PFSK-1 (cell line): ENCODE measurements around the gene SUMO2.

Source experiments
- POLR2AphosphoS5 ChIP-seq: IDR thresholded peaks from 2 replicates; pipeline ENCODE4 v1.6.1; 2012; ENCODE audit warnings: low read depth, mild to moderate bottlenecking, control low read depth, low read length, moderate library complexity
- REST ChIP-seq, 2 experiments: IDR thresholded peaks; 2 replicates each; pipeline versions ENCODE4 v1.6.1 to v1.8.0; 2011 to 2012; ENCODE audit warnings: low read depth in 2 of 2, low read length in 2 of 2, control low read depth in 1 of 2, inconsistent platforms in 1 of 2, mild to moderate bottlenecking in 1 of 2, moderate library complexity in 1 of 2; ENCODE audit not compliant: insufficient read depth in 1 of 2
- SIN3A ChIP-seq: IDR thresholded peaks from 2 replicates; pipeline ENCODE4 v1.6.1; 2012; ENCODE audit warnings: mild to moderate bottlenecking, low read length, moderate library complexity, borderline replicate concordance; ENCODE audit not compliant: insufficient read depth
- TAF1 ChIP-seq: IDR thresholded peaks from 2 replicates; pipeline ENCODE4 v1.6.1; 2012; ENCODE audit warnings: low read length, control low read depth, borderline replicate concordance; ENCODE audit not compliant: insufficient read depth

GRCh38 chr17:75219815-75220214 is 37.1 kb upstream of the SUMO2 start:
- TF ChIP-seq POLR2AphosphoS5 (no peak), REST (IDR thresholded peaks at IDR 0.05; ENCODE audit: insufficient read depth in 1 of 2, low read depth in 2 of 2, low read length in 2 of 2) (no peak), SIN3A (no peak), TAF1 (no peak)
